H1 (cell line): ENCODE measurements around the gene FARP2.

ENCODE experiments used
- CHD2 ChIP-seq: IDR thresholded peaks from 2 replicates; pipeline ENCODE4 v1.6.1; 2012; ENCODE audit warnings: low read length, improper control_type of control experiment
- EP300 ChIP-seq, 2 experiments: IDR thresholded peaks; 1 replicate in 1 of 2; 2 replicates in 1 of 2; pipeline ENCODE4 v1.6.1; 2011 to 2012; ENCODE audit warnings: low read depth in 2 of 2, low read length in 2 of 2, mild to moderate bottlenecking in 2 of 2, borderline replicate concordance in 1 of 2, inconsistent platforms in 1 of 2, moderate library complexity in 1 of 2
- EZH2 ChIP-seq: fragments of 200-600 bp; sonication (generic); IDR thresholded peaks from 2 replicates; pipeline ENCODE4 v1.7.1; 2012; ENCODE audit warnings: low read depth, mild to moderate bottlenecking, moderate library complexity, low read length, inconsistent platforms; ENCODE audit not compliant: severe bottlenecking
- MAX ChIP-seq: IDR thresholded peaks from 2 replicates; pipeline ENCODE4 v1.6.1; 2012; ENCODE audit warnings: inconsistent platforms
- SIN3A ChIP-seq, 2 experiments: IDR thresholded peaks in 1 of 2; conservative IDR thresholded peaks in 1 of 2; 2 replicates each; pipeline ENCODE4 v1.6.1; 2011 to 2012; ENCODE audit warnings: low read length in 2 of 2, improper control_type of control experiment in 1 of 2, low read depth in 1 of 2, mild to moderate bottlenecking in 1 of 2
- SP1 ChIP-seq: IDR thresholded peaks from 2 replicates; pipeline ENCODE4 v1.6.1; 2011; ENCODE audit warnings: low read depth, low read length
- SP2 ChIP-seq: IDR thresholded peaks from 2 replicates; pipeline ENCODE4 v1.6.1; 2012; ENCODE audit warnings: mild to moderate bottlenecking, low read length, inconsistent platforms
- TF ChIP-seq, protein P1 (sequence below): IDR thresholded peaks from 2 replicates; pipeline ENCODE4 v1.6.1; 2011; ENCODE audit warnings: low read depth, mild to moderate bottlenecking, low read length; ENCODE audit not compliant: insufficient read depth
- TF ChIP-seq, protein P2 (sequence below), 3 experiments: IDR thresholded peaks; 1 replicate in 2 of 3; 2 replicates in 1 of 3; pipeline versions ENCODE4 v1.5.1 to v1.6.1; 2011; ENCODE audit warnings: low read length in 3 of 3, mild to moderate bottlenecking in 3 of 3, inconsistent platforms in 2 of 3, low read depth in 1 of 3, moderate library complexity in 1 of 3; ENCODE audit not compliant: insufficient read depth in 1 of 3; ENCODE audit errors: control extremely low read depth in 1 of 3

DNA sequence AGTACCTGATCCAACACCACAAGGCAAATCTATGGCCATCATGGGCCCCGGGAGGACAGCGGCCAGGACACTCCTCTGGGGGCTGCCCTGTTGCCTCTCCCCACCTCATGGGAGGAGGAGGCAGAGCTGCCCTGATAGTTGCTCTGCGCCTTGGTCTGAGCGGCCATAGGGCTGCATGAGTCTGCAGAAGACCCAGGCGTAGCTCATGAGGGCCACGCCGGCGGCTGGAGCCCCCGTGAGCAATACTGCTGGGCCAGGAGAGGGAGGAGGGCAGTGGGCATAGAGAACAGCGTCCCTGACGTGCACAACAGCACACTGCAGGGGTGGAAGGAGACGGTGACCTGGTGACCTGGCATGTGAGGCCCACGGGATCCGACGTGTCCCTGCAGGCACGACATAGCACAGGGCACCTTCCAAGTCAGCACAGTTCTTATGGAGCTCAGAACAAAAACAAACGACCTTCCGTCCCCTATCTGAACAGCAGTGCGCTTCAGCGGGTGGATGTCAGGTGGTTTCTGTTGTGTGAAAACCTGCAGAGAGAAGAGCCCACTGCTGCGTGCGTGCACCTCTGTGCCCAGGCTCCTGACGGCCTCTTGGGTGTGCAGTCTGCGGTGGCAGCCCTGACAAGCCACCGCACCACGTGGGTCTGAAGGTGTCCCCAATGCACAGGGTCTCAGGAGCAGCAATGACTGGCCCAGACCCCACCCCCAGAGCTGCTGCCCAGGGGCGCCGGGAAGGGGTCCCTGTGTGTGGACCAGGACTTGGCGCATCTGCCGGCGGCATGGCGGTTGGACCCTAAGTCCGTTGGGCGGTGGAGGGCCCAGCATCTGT lies 139.3 kb downstream of the FARP2 start:
- TF ChIP-seq EZH2 = no peak
- TF ChIP-seq, protein P1, sequence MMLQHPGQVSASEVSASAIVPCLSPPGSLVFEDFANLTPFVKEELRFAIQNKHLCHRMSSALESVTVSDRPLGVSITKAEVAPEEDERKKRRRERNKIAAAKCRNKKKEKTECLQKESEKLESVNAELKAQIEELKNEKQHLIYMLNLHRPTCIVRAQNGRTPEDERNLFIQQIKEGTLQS = no peak
- TF ChIP-seq MAX = no peak
- TF ChIP-seq, protein P2, sequence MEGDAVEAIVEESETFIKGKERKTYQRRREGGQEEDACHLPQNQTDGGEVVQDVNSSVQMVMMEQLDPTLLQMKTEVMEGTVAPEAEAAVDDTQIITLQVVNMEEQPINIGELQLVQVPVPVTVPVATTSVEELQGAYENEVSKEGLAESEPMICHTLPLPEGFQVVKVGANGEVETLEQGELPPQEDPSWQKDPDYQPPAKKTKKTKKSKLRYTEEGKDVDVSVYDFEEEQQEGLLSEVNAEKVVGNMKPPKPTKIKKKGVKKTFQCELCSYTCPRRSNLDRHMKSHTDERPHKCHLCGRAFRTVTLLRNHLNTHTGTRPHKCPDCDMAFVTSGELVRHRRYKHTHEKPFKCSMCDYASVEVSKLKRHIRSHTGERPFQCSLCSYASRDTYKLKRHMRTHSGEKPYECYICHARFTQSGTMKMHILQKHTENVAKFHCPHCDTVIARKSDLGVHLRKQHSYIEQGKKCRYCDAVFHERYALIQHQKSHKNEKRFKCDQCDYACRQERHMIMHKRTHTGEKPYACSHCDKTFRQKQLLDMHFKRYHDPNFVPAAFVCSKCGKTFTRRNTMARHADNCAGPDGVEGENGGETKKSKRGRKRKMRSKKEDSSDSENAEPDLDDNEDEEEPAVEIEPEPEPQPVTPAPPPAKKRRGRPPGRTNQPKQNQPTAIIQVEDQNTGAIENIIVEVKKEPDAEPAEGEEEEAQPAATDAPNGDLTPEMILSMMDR (IDR thresholded peaks at IDR 0.05; ENCODE audit: control extremely low read depth in 1 of 3, insufficient read depth in 1 of 3, low read depth in 1 of 3, low read length in 3 of 3) = no peak
- TF ChIP-seq SP2 = no peak
- TF ChIP-seq EP300 (IDR thresholded peaks at IDR 0.05; ENCODE audit: borderline replicate concordance in 1 of 2, low read depth in 2 of 2, low read length in 2 of 2) = no peak
- TF ChIP-seq SIN3A (conservative IDR thresholded peaks at IDR 0.05 in 1 of 2, IDR thresholded peaks at IDR 0.05 in 1 of 2; ENCODE audit: low read depth in 1 of 2, low read length in 2 of 2) = no peak
- TF ChIP-seq CHD2 = no peak
- no peak for TF ChIP-seq SP1
